GM19372 (cell line): ENCODE measurements around the gene GRM8.

Source experiments
- ATAC-seq: cut with Tn5 transposase; IDR thresholded peaks from one replicate; pipeline ENCODE4 v1.9.1; 2021; ENCODE audit warnings: mild to moderate bottlenecking, low read depth, moderate library complexity; ENCODE audit not compliant: unreplicated experiment

Gene GRM8

GRCh38 chr7:127252778-127253280 lies at the start of gene GRM8:
Gene GRM8 (minus strand): TSS chr7:127252941.
- ATAC-seq: peak; percentile 7

DNA sequence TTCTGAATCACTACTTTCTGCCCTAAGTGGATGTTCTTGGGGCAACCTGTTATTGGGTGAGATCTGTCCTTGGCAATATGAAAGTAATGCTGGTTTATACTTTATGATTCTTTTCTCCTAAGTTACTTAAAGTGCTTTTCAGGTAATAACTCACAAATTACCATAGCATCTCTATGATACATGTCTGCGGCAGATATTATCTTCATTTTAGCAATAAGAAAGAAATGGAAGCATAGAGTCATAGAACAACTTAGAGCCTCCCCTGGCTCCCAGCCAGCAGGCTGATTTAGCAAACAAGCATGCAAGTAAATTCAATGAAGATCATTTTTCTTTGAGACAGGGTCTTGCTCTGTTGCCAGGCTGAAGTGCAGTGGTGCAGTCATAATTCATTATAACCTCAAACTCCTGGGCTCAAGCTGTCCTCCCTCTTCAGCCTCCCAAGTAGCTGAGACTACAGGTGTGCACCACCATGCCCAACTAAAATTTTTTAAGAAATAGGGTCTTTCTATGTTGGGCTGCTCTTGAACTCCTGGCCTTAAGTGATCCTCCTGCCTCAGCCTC lies 38.1 kb upstream of the GRM8 start:
- no peak for ATAC-seq

GRCh38 chr7:127290116-127290655 lies 37.4 kb upstream of the GRM8 start:
- ATAC-seq: no peak

DNA sequence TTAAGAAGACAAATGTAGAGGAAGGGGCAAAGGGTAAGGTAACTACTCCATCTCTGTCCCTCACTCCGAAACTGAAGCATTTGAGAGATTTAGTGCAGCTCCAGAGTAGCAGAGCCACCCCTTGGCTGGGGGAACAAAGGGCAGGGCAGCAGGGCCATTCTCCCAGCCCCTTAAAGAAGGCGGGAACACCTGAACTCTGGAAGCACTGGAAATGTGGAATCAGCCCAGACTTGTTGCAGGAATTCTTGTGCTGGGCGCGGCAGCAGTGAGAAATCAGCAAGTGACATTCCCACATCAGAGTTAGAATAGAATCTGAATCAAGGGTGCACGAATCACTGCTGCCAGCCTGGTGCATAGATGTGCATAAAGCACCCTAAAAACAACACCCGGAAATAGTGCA lies 34.4 kb upstream of the GRM8 start:
- no peak for ATAC-seq

GRCh38 chr7:127270093-127270492 lies 17.4 kb upstream of the GRM8 start:
- ATAC-seq: no peak

DNA sequence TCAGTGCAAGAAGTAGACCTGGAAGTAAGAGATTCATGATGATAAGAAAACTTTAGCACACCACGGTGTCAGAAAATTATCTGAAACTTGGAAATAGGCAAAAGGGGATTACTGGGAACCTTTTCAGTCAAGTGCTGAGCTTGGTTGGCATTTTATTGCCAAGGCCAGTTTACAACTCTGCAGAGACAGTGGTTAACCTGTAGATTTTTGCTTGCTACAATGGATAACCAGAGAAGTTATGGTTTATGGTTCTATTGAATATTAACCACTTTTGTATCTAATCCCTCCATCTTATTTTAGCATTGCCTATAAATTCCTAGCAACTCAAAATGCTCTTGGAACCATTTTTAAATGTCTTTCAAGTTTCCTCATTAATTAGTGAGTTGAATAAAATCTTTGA lies 13.3 kb upstream of the GRM8 start:
- ATAC-seq: no peak

DNA sequence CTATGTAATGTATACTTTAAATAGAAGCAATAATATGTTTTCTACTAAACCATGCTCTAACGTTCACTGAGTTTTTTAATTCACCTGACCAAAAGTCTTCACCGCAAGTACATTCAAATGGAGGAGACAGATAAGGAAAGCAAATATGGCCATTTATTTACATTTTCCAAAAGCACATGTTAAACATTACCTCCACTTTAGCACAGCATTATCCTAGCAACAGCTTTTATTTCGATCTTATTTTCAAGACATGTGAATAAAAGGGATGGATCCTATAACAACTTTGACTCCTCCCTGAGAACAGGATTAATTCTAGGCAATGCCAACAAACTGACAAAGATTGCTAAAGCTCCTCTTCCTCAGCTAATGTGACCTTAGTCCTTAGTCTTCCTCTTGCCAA lies 11.5 kb upstream of the GRM8 start:
- ATAC-seq: no peak

GRCh38 chr7:127258111-127258510 lies 5.4 kb upstream of the GRM8 start:
- no peak for ATAC-seq

DNA sequence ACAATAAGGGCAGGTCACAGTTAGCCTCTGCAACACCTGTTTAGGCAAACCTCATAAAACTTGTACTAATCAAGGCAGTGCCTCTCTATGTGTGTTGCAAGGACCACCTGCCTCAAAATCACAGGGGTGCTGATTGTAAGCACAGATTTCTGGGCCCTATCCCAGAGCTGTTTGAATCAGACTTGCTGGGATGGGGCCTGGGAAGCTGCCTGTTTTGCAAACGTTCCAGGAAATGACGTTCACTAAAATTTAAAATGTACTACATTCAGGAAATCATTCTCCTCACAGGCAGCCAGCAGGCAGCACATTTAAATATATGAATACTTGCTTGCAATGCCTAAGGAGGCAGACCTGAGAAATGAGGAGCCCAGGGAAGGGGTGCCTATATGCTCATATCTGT lies 4.3 kb upstream of the GRM8 start:
- no peak for ATAC-seq

DNA sequence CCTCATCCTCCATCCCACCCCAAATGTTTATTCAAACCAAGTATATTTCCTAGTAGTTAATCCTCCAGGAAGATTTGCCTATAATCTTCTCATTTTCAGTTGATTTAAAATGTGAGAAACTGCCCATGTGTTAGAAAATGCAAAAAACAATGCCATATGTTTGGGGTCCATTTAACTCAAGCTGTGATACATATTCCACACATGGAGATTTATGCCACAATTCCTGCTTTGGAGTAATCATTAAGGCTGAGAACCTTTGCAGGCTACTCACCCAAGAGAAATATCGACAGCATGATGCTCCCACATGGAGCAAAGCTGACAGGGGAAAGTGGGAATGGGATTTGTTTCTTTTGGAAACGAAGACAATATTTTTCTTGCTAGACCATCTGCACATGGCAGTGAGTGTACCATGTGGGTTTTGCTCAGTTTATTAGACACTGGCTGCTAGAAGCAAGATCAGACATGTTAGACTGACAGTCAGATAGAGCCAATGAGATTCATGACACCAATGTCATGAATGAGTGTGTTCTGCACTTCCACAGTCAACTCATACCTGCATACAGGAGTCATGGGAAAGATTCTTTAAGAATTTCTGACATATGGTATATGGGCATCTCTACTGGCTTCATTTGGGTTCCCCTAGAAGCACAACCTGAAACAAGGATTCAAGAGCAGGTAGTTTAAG lies 3.4 kb upstream of the GRM8 start:
- ATAC-seq: no peak

GRCh38 chr7:127254163-127254684 lies 1.5 kb upstream of the GRM8 start:
- no peak for ATAC-seq

- peak; percentile 81 for ATAC-seq
These were observed 781 bp upstream of the GRM8 start for GRCh38 chr7:127253281-127254162.

- no peak for ATAC-seq
These were observed 396 bp downstream of the GRM8 start for GRCh38 chr7:127252377-127252713.

DNA sequence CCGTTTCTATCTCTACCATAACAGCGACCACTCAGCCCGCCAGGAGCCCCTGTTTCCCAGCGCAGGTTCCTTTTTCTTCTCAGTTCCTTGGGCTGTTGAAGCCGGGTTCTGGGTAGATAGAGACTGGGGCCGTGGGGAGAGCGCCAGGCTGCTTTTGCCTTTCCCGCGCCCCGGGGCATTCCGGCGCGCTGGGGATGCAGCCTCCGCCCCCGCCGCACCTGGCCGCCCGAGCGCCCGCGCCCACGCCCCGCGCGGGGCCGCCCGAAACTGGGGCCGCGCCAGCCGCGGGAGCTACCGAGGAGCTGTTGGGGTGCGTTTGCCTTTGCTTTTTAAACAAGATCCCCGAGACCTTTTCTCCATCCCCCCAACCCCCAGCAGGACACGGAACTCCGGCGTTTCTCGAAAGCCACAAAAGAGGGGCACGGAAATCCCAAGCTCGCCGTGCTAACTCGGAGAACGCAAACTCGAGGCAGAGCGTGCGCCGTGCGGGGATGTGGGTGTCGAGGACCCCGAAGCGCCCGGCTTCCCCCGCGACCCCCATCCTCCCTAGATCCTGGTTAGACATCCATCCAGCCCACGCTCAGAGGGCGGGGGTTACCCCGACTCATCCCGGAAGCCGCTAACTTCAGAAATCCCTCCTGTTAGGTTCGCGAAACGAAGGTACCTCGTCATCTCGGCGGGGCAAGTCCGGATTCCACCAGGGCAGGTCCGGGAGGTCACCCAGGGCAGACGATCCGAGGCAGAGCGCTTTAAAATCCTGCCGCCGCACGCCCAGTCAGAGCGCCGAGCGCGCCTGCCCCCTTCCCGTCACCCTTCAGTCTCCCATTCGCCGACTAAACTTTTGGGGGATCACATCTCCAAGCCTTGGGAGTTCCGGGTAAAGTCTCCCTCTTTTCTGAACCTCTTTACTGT lies 1.0 kb downstream of the GRM8 start:
- no peak for ATAC-seq

GRCh38 chr7:127251036-127251464 lies 1.7 kb downstream of the GRM8 start:
- ATAC-seq: no peak

DNA sequence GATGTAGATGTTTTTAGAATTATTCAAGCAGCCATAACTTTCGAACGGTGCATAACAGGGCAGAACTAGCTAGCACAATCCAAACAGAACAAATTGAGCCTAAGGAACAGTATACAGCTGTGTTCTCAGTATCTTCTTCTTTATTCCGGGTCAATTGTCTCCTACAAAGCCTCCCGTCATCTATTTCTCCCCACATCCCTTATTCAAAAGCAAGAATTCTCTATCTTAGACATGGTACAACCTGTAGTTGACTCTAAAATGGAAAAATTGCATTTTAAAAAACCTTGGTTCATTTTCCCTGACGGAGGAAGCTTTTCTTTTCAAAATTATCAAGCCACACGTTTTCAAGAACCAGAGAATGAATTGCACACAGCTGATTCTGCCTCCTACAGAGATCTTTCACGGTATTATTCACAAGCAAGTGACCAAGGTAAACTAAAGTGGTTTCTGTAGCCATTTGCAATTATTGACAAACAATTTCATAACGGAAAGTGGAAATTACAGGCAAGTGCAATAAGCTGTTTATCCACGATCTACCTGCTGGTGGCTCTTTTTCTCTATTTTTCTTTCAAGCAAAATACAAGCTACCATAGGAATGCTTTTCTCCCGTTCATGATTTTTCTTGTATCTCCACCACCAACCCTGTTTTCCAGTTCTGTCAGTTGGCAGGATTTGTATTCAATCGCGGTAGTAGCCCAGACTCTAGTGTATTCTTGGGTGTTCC lies 2.3 kb downstream of the GRM8 start:
- no peak for ATAC-seq

- no peak for ATAC-seq
These were observed 7.1 kb downstream of the GRM8 start for GRCh38 chr7:127245607-127246006.

- ATAC-seq: no peak
These were observed 7.7 kb downstream of the GRM8 start for GRCh38 chr7:127245002-127245401.

DNA sequence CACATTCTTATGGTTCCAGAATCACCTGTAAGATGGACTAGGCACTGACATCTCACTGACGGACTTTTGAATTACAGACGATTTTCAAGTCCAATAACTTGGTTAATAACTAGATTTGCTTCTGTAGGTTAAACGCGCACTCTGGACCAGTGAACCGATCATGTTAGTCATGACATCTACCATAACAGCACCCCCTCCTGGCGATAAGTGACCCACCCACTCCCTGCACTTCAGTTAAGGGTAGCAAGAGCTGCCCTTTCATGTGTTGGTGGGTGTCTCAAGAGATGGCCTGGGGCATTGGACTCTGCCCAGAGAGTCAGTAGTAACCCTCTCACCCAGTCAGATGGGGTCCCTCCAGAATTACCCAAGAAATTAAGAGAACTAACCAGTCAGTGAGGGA lies 12.9 kb downstream of the GRM8 start:
- ATAC-seq: no peak
